CD14-positive monocyte (primary cell): ENCODE results near the gene TYROBP. TPM values are rescaled to one million over a fixed set of nuclear protein-coding genes. Genes with fewer than 3 reads are reported as not detected.

Experiments used
- DNase-seq, 3 donors: peaks; one replicate each; pipeline ENCODE4 v3.0.0-alpha.2; 2011 to 2022
- H2AFZ ChIP-seq: 2 replicates; pipeline ENCODE4 v1.6.0; 2012; ENCODE audit warnings: mild to moderate bottlenecking, low read depth, low read length, inconsistent platforms; ENCODE audit not compliant: insufficient read depth, poor library complexity, severe bottlenecking
- H3K27ac ChIP-seq, 2 donors: 1 replicate in 1 of 2; 2 replicates in 1 of 2; pipeline ENCODE4 v1.5.1; 2012 to 2013; ENCODE audit warnings: low read length in 2 of 2, control low read depth in 1 of 2, inconsistent platforms in 1 of 2, low read depth in 1 of 2, mild to moderate bottlenecking in 1 of 2
- H3K27me3 ChIP-seq, 2 donors: one replicate each; pipeline versions ENCODE4 v1.6.0 to v1.6.1; 2011 to 2013; ENCODE audit warnings: low read length in 2 of 2; ENCODE audit not compliant: control insufficient read depth in 2 of 2, insufficient read depth in 2 of 2
- H3K36me3 ChIP-seq, 2 donors: replicated peaks in 1 of 2; 1 replicate in 1 of 2; 2 replicates in 1 of 2; pipeline versions ENCODE4 v1.5.1 to v1.6.1; 2012 to 2013; ENCODE audit warnings: low read length in 2 of 2, control low read depth in 1 of 2, inconsistent platforms in 1 of 2, mild to moderate bottlenecking in 1 of 2; ENCODE audit not compliant: insufficient read depth in 2 of 2, control insufficient read depth in 1 of 2
- H3K4me1 ChIP-seq, 2 donors: 1 replicate in 1 of 2; 2 replicates in 1 of 2; pipeline versions ENCODE4 v1.5.1 to v1.6.1; 2012 to 2013; ENCODE audit warnings: low read length in 2 of 2, control low read depth in 1 of 2, inconsistent platforms in 1 of 2, mild to moderate bottlenecking in 1 of 2, moderate library complexity in 1 of 2; ENCODE audit not compliant: insufficient read depth in 2 of 2, control insufficient read depth in 1 of 2
- H3K4me2 ChIP-seq: replicated peaks from 2 replicates; pipeline ENCODE3; 2012; ENCODE audit warnings: low read length, moderate library complexity, mild to moderate bottlenecking; ENCODE audit not compliant: poor library complexity, severe bottlenecking; ENCODE audit errors: extremely low read depth
- H3K4me3 ChIP-seq, 3 experiments: fragments of 200-600 bp in 1 of 3; sonication (generic) in 1 of 3; replicated peaks in 1 of 3; 1 replicate in 2 of 3; 2 replicates in 1 of 3; pipeline ENCODE4 v1.5.1; 2011 to 2013; ENCODE audit warnings: low read length in 3 of 3, mild to moderate bottlenecking in 3 of 3, control low read depth in 2 of 3, low read depth in 2 of 3, inconsistent platforms in 1 of 3, moderate library complexity in 1 of 3
- H3K79me2 ChIP-seq: 2 replicates; pipeline ENCODE4 v1.6.0; 2012; ENCODE audit warnings: mild to moderate bottlenecking, control low read depth, inconsistent platforms, low read length, moderate library complexity; ENCODE audit not compliant: insufficient read depth
- H3K9ac ChIP-seq: 2 replicates; pipeline ENCODE4 v1.6.0; 2017; ENCODE audit warnings: low read length, mild to moderate bottlenecking; ENCODE audit not compliant: insufficient read depth, poor library complexity, severe bottlenecking
- H3K9me3 ChIP-seq, 2 donors: replicated peaks in 1 of 2; 1 replicate in 1 of 2; 2 replicates in 1 of 2; pipeline versions ENCODE4 v1.5.1 to v1.6.1; 2012 to 2013; ENCODE audit warnings: low read length in 2 of 2, control low read depth in 1 of 2; ENCODE audit not compliant: control insufficient read depth in 1 of 2, insufficient read depth in 1 of 2
- H4K20me1 ChIP-seq: 2 replicates; pipeline ENCODE4 v1.6.0; 2012; ENCODE audit warnings: mild to moderate bottlenecking, low read length, control low read depth, moderate library complexity; ENCODE audit not compliant: insufficient read depth
- H3K27ac Mint-ChIP-seq, 7 donors: one replicate each; pipeline ENCODE4 v1.8.0; 2020; ENCODE audit warnings: mild to moderate bottlenecking in 7 of 7, mixed read lengths in 7 of 7, moderate library complexity in 6 of 7, inconsistent platforms in 2 of 7
- H3K27me3 Mint-ChIP-seq, 3 donors: one replicate each; pipeline ENCODE4 v1.8.0; 2021 to 2022; ENCODE audit warnings: low read depth in 3 of 3, mild to moderate bottlenecking in 3 of 3, mixed read lengths in 3 of 3, moderate library complexity in 3 of 3, inconsistent platforms in 1 of 3
- H3K36me3 Mint-ChIP-seq, 2 donors: one replicate each; pipeline ENCODE4 v1.8.0; 2020; ENCODE audit warnings: mixed read lengths in 2 of 2, inconsistent platforms in 1 of 2, mild to moderate bottlenecking in 1 of 2
- H3K4me1 Mint-ChIP-seq: one replicate; pipeline ENCODE4 v1.8.0; 2020; ENCODE audit warnings: mild to moderate bottlenecking, mixed read lengths
- H3K4me3 Mint-ChIP-seq, 2 donors: one replicate each; pipeline ENCODE4 v1.8.0; 2020; ENCODE audit warnings: mild to moderate bottlenecking in 2 of 2, mixed read lengths in 2 of 2, moderate library complexity in 1 of 2
- H3K9me3 Mint-ChIP-seq, 7 donors: one replicate each; pipeline ENCODE4 v1.8.0; 2020 to 2022; ENCODE audit warnings: mixed read lengths in 7 of 7, mild to moderate bottlenecking in 6 of 7, moderate library complexity in 6 of 7, inconsistent platforms in 2 of 7
- WGBS: methylation state at CpG from one replicate; pipeline ENCODE4 v1.1.5; 2013; ENCODE audit warnings: missing lambda C conversion rate; ENCODE audit not compliant: insufficient coverage; 5-methylcytosine and 5-hydroxymethylcytosine counted together
- intact Hi-C, 2 donors: fragments of 100-400 bp; cut with micrococcal nuclease; formaldehyde crosslinking; loops; one replicate each; pipeline versions ENCODE4 v1.15.0 to v1.15.1; 2023
- polyA plus RNA-seq, 3 donors: library from polyadenylated mRNA; depleted of rRNA in 1 of 3; unstranded in 2 of 3; stranded (reverse) in 1 of 3; fragments of 300-500 nt in 2 of 3; fragments of >200 nt in 1 of 3; fragmentation: Illumina TruSeq in 2 of 3; gene quantifications; 1 replicate in 2 of 3; 2 replicates in 1 of 3; pipeline ENCODE4 v1.2.3, GENCODE V29; 2012 to 2021
- TF ChIP-seq, protein P1 (sequence below): fragments of 200-600 bp; IDR thresholded peaks from one replicate; pipeline ENCODE4 v1.8.0; 2022; ENCODE audit warnings: antibody characterized with exemption, mild to moderate bottlenecking

TYROBP gene
- polyA plus RNA-seq, 3 donors, result 3,224 to 6,141 (median 5,182) TPM

DNA sequence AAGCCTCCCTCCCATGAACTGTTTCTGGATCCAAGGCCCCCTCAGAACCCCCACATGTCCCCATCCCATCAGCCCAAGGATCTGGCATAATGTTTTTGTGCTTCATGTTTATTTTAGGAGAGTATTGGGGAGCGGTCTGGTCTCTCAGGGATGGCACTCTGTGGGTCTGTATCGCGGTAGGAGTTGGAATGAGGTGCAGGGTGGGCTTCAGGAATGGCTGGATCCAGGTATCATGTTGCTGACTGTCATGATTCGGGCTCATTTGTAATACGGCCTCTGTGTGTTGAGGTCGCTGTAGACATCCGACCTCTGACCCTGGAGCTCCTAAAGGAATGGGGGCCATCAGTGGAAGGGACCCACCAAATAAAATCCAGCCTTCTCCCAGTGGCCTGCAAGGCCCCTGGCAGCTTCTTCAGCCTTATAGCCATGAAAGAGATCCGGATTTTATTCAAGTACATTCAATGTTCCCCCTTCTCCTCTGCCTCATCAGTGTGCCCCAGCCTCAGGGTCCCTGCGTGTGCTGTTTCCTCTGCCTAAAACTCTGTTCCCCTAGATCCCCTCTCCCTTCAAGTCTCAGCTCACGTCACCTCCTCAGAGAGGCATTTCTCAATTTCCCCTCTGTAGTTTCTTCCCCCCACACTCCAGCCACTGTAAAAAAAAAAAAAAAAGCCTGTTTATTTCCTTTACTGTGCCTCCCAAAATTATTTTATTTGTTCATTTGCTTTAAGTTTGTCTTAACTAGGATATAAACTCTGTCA is 3.6 kb downstream of the TYROBP start:
- TF ChIP-seq, protein P1, sequence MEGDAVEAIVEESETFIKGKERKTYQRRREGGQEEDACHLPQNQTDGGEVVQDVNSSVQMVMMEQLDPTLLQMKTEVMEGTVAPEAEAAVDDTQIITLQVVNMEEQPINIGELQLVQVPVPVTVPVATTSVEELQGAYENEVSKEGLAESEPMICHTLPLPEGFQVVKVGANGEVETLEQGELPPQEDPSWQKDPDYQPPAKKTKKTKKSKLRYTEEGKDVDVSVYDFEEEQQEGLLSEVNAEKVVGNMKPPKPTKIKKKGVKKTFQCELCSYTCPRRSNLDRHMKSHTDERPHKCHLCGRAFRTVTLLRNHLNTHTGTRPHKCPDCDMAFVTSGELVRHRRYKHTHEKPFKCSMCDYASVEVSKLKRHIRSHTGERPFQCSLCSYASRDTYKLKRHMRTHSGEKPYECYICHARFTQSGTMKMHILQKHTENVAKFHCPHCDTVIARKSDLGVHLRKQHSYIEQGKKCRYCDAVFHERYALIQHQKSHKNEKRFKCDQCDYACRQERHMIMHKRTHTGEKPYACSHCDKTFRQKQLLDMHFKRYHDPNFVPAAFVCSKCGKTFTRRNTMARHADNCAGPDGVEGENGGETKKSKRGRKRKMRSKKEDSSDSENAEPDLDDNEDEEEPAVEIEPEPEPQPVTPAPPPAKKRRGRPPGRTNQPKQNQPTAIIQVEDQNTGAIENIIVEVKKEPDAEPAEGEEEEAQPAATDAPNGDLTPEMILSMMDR, result no peak
- H3K9me3 Mint-ChIP-seq, result peaks cover 0 to 2% (median 0%) of the 10 kb centered on the region in 7 donors
- peak overlapping the region; percentile 84 for H3K9ac ChIP-seq
- peaks cover 4% of the 10 kb centered on the region for H4K20me1 ChIP-seq
- H3K27ac Mint-ChIP-seq, result peak overlapping the region; percentile 96 to 100 (median 100)
- peak overlapping the region; percentile 97 to 98 for H3K4me3 Mint-ChIP-seq
- intact Hi-C loops, result loop anchor here in 1 of 2 donors (2.0 to 10.0 kb wide), 5 partner anchors 26 to 460 kb away; partner anchors contain the start of genes FFAR2, IGFLR1, LIN37 and OVOL3
- no peaks in the 10 kb centered on the region for H3K27me3 ChIP-seq
- peaks cover 66% of the 10 kb centered on the region for H3K4me1 Mint-ChIP-seq
- H2AFZ ChIP-seq, result no peak overlapping the region
- H3K4me2 ChIP-seq, result peak overlapping the region; percentile 100
- H3K4me1 ChIP-seq, result peaks cover 78 to 88% of the 10 kb centered on the region in 2 donors
- H3K4me3 ChIP-seq, result peak overlapping the region; percentile 36 to 99 (median 97)
- H3K36me3 ChIP-seq, result peaks cover 18 to 21% of the 10 kb centered on the region in 2 donors
- peaks cover 92% of the 10 kb centered on the region for H3K79me2 ChIP-seq
- 60% methylated on average over 7 of the region's 10 CpGs for WGBS
- peaks cover 0 to 12% (median 0%) of the 10 kb centered on the region in 3 donors for H3K27me3 Mint-ChIP-seq
- H3K36me3 Mint-ChIP-seq, result peaks cover 33 to 41% of the 10 kb centered on the region in 2 donors
- H3K9me3 ChIP-seq, result no peaks in the 10 kb centered on the region
- H3K27ac ChIP-seq, result peak overlapping the region; percentile 95 to 98
- DNase-seq, result peak; percentile 78 to 89 (median 85)

DNA sequence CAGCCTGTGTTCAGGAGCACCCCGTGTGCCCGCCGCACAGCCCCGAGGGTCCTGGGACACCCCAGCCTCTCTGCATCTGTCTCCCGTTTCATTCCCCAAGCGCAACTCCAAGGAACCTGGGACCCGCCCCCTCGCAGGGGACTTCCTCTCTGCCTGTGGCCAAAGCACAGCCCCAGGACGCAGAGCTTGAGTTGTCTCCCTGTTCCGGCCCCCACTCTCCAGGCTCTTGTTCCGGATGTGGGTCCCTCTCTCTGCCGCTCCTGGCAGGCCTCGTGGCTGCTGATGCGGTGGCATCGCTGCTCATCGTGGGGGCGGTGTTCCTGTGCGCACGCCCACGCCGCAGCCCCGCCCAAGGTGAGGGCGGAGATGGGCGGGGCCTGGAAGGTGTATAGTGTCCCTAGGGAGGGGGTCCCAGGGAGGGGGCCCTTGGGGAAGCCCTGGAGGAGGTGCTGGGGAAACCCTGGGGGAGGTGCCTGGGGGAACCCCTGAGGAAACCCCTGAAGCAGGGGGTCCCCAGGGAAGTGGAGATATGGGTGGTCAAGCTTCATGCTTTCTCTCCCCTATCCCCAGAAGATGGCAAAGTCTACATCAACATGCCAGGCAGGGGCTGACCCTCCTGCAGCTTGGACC is 4.4 kb downstream of the TYROBP start:
- H3K4me3 ChIP-seq, result peak overlapping the region; percentile 31 to 99 (median 97)
- H3K27me3 Mint-ChIP-seq, result peaks cover 0 to 12% (median 0%) of the 10 kb centered on the region in 3 donors
- peak overlapping the region; percentile 100 for H3K4me2 ChIP-seq
- intact Hi-C loops, result loop anchor here in 1 of 2 donors (2.0 to 10.0 kb wide), 5 partner anchors 27 to 459 kb away; partner anchors contain the start of genes FFAR2, IGFLR1, LIN37 and OVOL3
- H3K4me1 Mint-ChIP-seq, result peaks cover 61% of the 10 kb centered on the region
- WGBS, result 0% methylated on average over 24 of the region's 24 CpGs
- peaks cover 10% of the 10 kb centered on the region for H4K20me1 ChIP-seq
- H3K27ac Mint-ChIP-seq, result peak overlapping the region; percentile 96 to 100 (median 100)
- peaks cover 74 to 81% of the 10 kb centered on the region in 2 donors for H3K4me1 ChIP-seq
- H3K79me2 ChIP-seq, result peaks cover 95% of the 10 kb centered on the region
- peaks cover 0 to 2% (median 0%) of the 10 kb centered on the region in 7 donors for H3K9me3 Mint-ChIP-seq
- H3K36me3 Mint-ChIP-seq, result peaks cover 36 to 41% of the 10 kb centered on the region in 2 donors
- peak overlapping the region; percentile 97 to 98 for H3K4me3 Mint-ChIP-seq
- H3K9me3 ChIP-seq, result no peaks in the 10 kb centered on the region
- TF ChIP-seq, protein P1, result no peak
- peak overlapping the region; percentile 84 for H3K9ac ChIP-seq
- H3K27me3 ChIP-seq, result no peaks in the 10 kb centered on the region
- peaks cover 18 to 21% of the 10 kb centered on the region in 2 donors for H3K36me3 ChIP-seq
- DNase-seq, result peak; percentile 90 to 96 (median 95)
- no peak overlapping the region for H2AFZ ChIP-seq
- peak overlapping the region; percentile 95 to 98 for H3K27ac ChIP-seq
